ENCODE measurements around the gene VN1R4.
A peak's percentile ranks its signal among the peaks of the same experiment; 100 is the strongest.
"Not testable (repeated sequence)": the region's sequence is repeated elsewhere in the genome, so short reads cannot be mapped to it uniquely, and the experiment has no call there.

The VN1R4 gene

GRCh38 chr19:53275480-53275879, 8.0 kb upstream of the VN1R4 start:
- FAIRE-seq = no peak
- DNase-seq (ENCODE audit: insufficient read length, low spot score) = no peak
- TF ChIP-seq CTCF (IDR thresholded peaks at IDR 0.05; ENCODE audit: insufficient read depth, missing control alignments) = no peak

GRCh38 chr19:53272044-53272443, 4.5 kb upstream of the VN1R4 start:
- DNase-seq (ENCODE audit: insufficient read length, low spot score) = no peak
- no peak for FAIRE-seq
- no peak for TF ChIP-seq CTCF (IDR thresholded peaks at IDR 0.05; ENCODE audit: insufficient read depth, missing control alignments)

- not testable (repeated sequence) for DNase-seq (ENCODE audit: insufficient read length, low spot score); FAIRE-seq
Observed at GRCh38 chr19:53269861-53270260, 2.3 kb upstream of the VN1R4 start.

GRCh38 chr19:53257715-53258342, 9.7 kb downstream of the VN1R4 start, which contains the start of gene VN1R2:
Gene VN1R2, plus strand, starts transcription at chr19:53258292. Its CDS starts 84 bp downstream, at chr19:53258376.
- not testable (repeated sequence) for FAIRE-seq; DNase-seq (ENCODE audit: insufficient read length, low spot score)

- TF ChIP-seq CTCF (IDR thresholded peaks at IDR 0.05; ENCODE audit: insufficient read depth, missing control alignments) = no peak
- DNase-seq (ENCODE audit: insufficient read length, low spot score) = peak; percentile 54
- FAIRE-seq = no peak
Observed at GRCh38 chr19:53254411-53255341, 12.8 kb downstream of the VN1R4 start, which contains the start of gene ZNF677. Gene ZNF677, minus strand, starts transcription at chr19:53254873. Its CDS starts 3,323 bp downstream, at chr19:53251550.

- no peak for FAIRE-seq
- no peak for TF ChIP-seq CTCF (IDR thresholded peaks at IDR 0.05; ENCODE audit: insufficient read depth, missing control alignments)
- no peak for DNase-seq (ENCODE audit: insufficient read length, low spot score)
Observed at GRCh38 chr19:53246498-53246897, 21.0 kb downstream of the VN1R4 start.

- DNase-seq (ENCODE audit: insufficient read length, low spot score) (no peak), FAIRE-seq (no peak)
- no peak for TF ChIP-seq CTCF (IDR thresholded peaks at IDR 0.05; ENCODE audit: insufficient read depth, missing control alignments)
Observed at GRCh38 chr19:53237114-53237777, 30.3 kb downstream of the VN1R4 start.

All from D721Med (cell line).